OCI-LY1 (cell line): ENCODE results near the gene IL17F.

Source experiments
- CTCF ChIP-seq: fragments of 200-600 bp; sonication (generic), shearing (Covaris generic); IDR thresholded peaks from 2 replicates; pipeline ENCODE4 v1.5.1; 2017; ENCODE audit warnings: mild to moderate bottlenecking, antibody characterized with exemption, low read length, moderate library complexity, mixed read lengths
- EZH2 ChIP-seq: fragments of 200-600 bp; sonication (generic), shearing (Covaris generic); IDR thresholded peaks from 2 replicates; pipeline ENCODE4 v1.8.0; 2017; ENCODE audit warnings: borderline replicate concordance, mixed run types, mild to moderate bottlenecking, antibody characterized with exemption, low read length, moderate library complexity, mixed read lengths

GRCh38 chr6:52187098-52187497 lies 57.2 kb downstream of the IL17F start:
- TF ChIP-seq EZH2 (no peak), CTCF (no peak)
